Measurements from ENCODE around the gene CFAP77.

DNA sequence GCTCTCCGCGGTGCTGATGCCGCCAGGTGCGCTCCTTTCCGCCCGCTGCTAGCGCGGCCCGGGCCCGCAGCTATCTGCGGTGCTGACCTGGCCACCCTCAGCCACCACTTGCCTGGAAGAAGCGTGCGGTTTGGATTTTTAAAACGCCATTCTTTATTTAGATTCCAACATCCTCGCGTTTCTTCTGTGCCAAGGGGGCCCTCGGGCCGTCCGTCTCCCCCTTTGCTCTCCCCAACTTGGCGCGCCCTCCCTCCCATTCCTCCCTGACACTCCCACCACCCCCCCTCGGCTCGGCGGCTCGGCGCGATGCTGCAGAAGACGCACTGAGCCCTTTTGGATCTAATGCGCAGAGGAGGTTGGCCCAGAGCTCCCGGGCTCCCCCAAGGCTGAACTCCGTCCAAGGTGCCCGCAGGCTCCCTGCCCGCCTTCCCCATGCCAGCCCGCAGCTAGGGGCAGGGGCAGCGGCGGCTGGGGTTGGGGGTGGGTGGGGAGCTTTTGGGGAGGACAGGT is 172.3 kb downstream of the CFAP77 start, which contains the start of gene BARHL1:
- no peak for TF ChIP-seq CTCF (conservative IDR thresholded peaks at IDR 0.05; ENCODE audit: low read depth, low read length)
- peak; percentile 7 for TF ChIP-seq EZH2 (IDR thresholded peaks at IDR 0.05; ENCODE audit: borderline replicate concordance, low read depth, low read length, poor library complexity, severe bottlenecking)

Measured in A673 (cell line).